G401.6 (cell line): Measurements from ENCODE around the gene CLN3.

Experiments
- FAIRE-seq: peaks from 2 replicates; lab custom pipeline; 2012; peaks lifted over from hg19 to GRCh38; lab: Jason Lieb, UNC

The CLN3 gene

GRCh38 chr16:28491970-28492474 lies at the start of gene CLN3:
TSS of gene CLN3 (minus strand) at chr16:28492074. CDS start at chr16:28491759, 315 bp downstream.
- FAIRE-seq, result peak; percentile 79

- no peak for FAIRE-seq
These were observed 48.5 kb upstream of the CLN3 start for GRCh38 chr16:28540346-28540745.

GRCh38 chr16:28538733-28539596 lies 47.1 kb upstream of the CLN3 start, which contains the start of gene NUPR1:
TSS of gene NUPR1 (minus strand) at chr16:28538974. CDS start at chr16:28538907, 67 bp downstream.
- peak; percentile 95 for FAIRE-seq

DNA sequence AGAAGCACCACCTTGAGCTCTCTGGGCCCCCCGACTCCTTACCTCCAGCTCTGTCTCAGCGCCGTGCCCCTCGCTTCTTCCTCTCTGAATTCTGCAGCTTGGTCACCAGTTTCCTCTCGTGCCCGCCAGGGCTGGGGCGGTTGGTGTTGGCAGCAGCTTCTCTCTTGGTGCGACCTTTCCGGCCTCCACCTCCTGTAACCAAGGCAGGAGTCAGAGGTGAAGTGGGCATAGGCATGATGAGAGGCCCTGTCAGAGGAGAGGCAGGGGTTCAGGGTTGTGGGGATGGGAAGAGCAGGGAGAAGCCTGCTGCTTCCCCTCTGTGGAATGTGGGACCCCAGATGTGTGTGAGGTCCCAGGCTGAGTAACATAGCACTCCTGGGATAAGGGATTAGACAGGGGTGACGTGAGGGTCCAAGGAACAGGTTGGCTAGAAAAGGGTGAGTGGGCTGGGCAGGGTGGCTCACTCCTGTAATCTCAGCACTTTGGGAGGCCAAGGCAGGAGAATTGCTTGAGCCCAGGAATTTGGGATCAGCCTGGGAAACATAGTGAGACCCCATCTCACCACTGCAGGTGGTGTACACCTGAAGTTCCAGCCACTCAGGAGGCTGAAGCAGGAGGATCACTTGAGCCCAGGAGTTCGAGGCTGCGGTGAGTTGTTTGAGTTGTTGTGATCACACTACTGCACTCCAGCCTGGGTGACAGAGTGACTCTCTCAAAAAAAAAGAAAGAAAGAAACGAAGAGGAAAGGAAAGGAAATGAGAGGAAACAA lies 46.3 kb upstream of the CLN3 start:
- no peak for FAIRE-seq

GRCh38 chr16:28537076-28537475 lies 45.2 kb upstream of the CLN3 start:
- no peak for FAIRE-seq

GRCh38 chr16:28534542-28535373 lies 42.9 kb upstream of the CLN3 start:
- peak; percentile 71 for FAIRE-seq

- FAIRE-seq, result no peak
These were observed 41.2 kb upstream of the CLN3 start for GRCh38 chr16:28532940-28533647.

- peak; percentile 93 for FAIRE-seq
These were observed 40.2 kb upstream of the CLN3 start for GRCh38 chr16:28531777-28532744.

DNA sequence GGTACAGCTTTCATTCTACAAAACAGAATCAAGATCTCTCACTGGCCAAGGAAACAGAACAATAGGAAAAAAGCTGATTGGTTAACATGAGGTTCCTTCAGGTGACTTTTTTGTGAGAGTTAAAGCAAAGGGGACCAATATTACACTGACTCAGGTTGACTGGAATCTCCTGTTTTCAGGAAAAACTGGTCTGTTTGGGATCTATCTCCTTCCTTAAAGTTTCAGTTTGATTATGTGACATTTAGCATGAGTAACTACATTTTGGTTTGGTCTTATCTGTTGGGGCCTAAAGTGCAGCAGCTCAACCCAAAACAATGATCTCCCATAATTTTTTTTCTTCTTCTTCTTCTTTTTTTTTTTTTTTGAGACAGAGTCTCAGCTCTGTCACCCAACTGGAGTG lies 37.2 kb upstream of the CLN3 start:
- no peak for FAIRE-seq

- no peak for FAIRE-seq
These were observed 36.6 kb upstream of the CLN3 start for GRCh38 chr16:28528463-28528867.

DNA sequence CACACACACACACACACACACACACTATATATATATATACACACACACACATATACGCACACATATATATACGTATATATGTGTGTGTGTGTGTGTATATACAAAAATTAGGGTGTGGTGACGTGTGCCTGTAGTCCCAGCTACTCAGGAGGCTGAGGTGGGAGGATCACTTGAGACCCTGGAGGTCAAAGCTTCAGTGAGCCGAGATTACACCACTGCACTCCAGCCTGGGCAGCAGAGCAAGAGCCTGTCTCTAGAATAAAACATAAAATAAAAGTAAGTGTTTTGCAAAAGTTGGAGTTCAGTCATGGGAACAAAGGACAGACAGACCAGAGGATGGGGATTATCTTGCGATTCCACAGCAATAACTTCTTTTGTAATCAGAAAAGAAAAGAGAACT lies 36.1 kb upstream of the CLN3 start:
- FAIRE-seq, result no peak

DNA sequence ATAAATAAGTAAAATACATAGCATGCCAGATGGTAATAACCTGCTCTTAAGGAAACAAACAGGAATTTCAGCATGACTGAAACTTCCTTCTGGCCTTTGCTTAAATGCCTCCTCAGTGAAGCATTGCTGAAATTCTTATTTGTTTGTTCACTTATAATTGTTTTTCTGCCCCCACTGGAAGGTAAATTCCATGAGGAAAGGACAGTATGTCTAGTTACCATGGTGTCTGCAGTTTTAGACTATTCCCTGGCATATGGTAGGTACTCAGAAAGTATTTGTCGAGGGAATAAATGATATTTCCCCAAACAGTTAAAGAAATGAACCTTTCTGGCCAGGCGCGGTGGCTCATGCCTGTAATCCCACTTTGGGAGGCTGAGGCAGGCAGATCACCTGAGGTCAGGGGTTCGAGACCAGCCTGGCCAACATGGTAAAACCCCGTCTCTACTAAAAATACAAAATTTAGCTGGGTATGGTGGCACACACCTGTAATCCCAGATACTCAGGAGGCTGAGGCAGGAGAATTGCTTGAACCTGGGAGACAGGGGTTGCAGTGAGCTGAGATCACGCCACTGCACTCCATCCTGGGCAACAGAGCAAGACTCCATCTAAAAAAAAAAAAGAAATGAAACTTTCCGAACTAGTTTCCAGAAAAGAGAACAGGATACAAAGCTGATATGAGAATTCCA lies 35.4 kb upstream of the CLN3 start:
- FAIRE-seq, result peak; percentile 98

- no peak for FAIRE-seq
These were observed 34.6 kb upstream of the CLN3 start for GRCh38 chr16:28526201-28527099.

GRCh38 chr16:28524681-28525171 lies 32.9 kb upstream of the CLN3 start:
- FAIRE-seq, result no peak

GRCh38 chr16:28522792-28523191 lies 30.9 kb upstream of the CLN3 start:
- no peak for FAIRE-seq

- no peak for FAIRE-seq
These were observed 29.6 kb upstream of the CLN3 start for GRCh38 chr16:28521436-28521835.

DNA sequence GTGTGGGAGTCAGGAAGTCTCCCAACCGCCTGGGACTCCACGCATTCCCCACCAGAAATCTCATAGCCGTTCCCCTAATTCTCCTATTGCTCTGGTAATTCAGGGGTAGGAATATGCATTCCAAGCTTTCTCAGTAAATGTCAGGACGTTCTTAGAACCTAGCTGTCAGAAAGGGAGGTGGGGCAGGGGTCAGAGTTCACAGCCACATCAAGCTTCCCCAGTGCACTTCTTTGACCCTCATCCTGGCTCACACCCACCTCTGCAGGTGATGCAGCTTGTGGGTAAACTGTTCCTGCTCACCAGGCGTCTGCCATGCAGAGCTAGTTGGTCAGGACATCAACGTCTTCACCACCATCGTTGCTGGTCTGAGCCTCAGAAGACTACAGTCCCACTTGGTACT lies 28.8 kb upstream of the CLN3 start:
- FAIRE-seq, result no peak

GRCh38 chr16:28514246-28514645 lies 22.4 kb upstream of the CLN3 start:
- FAIRE-seq, result no peak
